SK-N-SH (cell line): ENCODE results near the gene SLC25A42. TPM values are rescaled to one million over a fixed set of nuclear protein-coding genes. Genes with fewer than 3 reads are reported as not detected.
A peak's percentile ranks its signal among the peaks of the same experiment; 100 is the strongest.

Source experiments
- CTCF ChIA-PET: fragments of 300-600, 350-600 bp; formaldehyde crosslinking; extraction: SDS; loops from one replicate; lab custom pipeline; 2021; lab: Yijun Ruan, JAX
- POLR2A ChIA-PET: fragments of 350-600 bp; sonication (Branson Sonifier 250); formaldehyde crosslinking; extraction: SDS; loops from one replicate; lab custom pipeline; 2020; ENCODE audit warnings: antibody characterized with exemption, inconsistent platforms; lab: Yijun Ruan, JAX
- DNase-seq: peaks from one replicate; pipeline ENCODE4 v3.0.0; 2012
- H2AFZ ChIP-seq: fragments of 200-600 bp; sonication (generic); 2 replicates; pipeline ENCODE4 v1.8.1; 2016; ENCODE audit warnings: antibody characterized with exemption, mild to moderate bottlenecking, low read depth
- H3F3A ChIP-seq: fragments of 200-600 bp; sonication (generic); replicated peaks from 2 replicates; pipeline ENCODE3; 2016; ENCODE audit warnings: antibody characterized with exemption, mild to moderate bottlenecking; ENCODE audit not compliant: insufficient read depth
- H3K27ac ChIP-seq, 2 experiments: fragments of 200-500 bp in 1 of 2; fragments of 200-600 bp in 1 of 2; sonication (Bioruptor generic) in 1 of 2; sonication (generic), shearing (Covaris generic) in 1 of 2; 2 replicates each; pipeline versions ENCODE4 v1.5.1 to v1.6.1; 2014 to 2016; ENCODE audit warnings: low read depth in 2 of 2, inconsistent platforms in 1 of 2, low read length in 1 of 2, mild to moderate bottlenecking in 1 of 2, mixed read lengths in 1 of 2
- H3K27me3 ChIP-seq: fragments of 200-600 bp; sonication (generic), shearing (Covaris generic); 2 replicates; pipeline ENCODE4 v1.6.1; 2016; ENCODE audit warnings: mixed run types; ENCODE audit not compliant: insufficient read depth
- H3K36me3 ChIP-seq, 2 experiments: fragments of 200-500 bp in 1 of 2; fragments of 200-600 bp in 1 of 2; sonication (Bioruptor generic) in 1 of 2; sonication (generic) in 1 of 2; replicated peaks in 1 of 2; 2 replicates each; pipeline versions ENCODE3 to v1.5.1; 2014 to 2016; ENCODE audit warnings: low read length in 1 of 2, mild to moderate bottlenecking in 1 of 2; ENCODE audit not compliant: insufficient read depth in 2 of 2, control insufficient read depth in 1 of 2
- H3K4me1 ChIP-seq, 2 experiments: fragments of 200-500 bp in 1 of 2; fragments of 200-600 bp in 1 of 2; sonication (Bioruptor generic) in 1 of 2; sonication (generic), shearing (Covaris generic) in 1 of 2; 2 replicates each; pipeline versions ENCODE4 v1.5.1 to v1.6.1; 2014 to 2016; ENCODE audit warnings: low read depth in 1 of 2, low read length in 1 of 2, mixed run types in 1 of 2; ENCODE audit not compliant: insufficient read depth in 2 of 2, control insufficient read depth in 1 of 2
- H3K4me2 ChIP-seq: fragments of 200-600 bp; sonication (generic), shearing (Covaris generic); 2 replicates; pipeline ENCODE4 v1.6.1; 2017; ENCODE audit warnings: mixed run types
- H3K4me3 ChIP-seq, 2 experiments: fragments of 200-500 bp in 1 of 2; fragments of 200-600 bp in 1 of 2; sonication (Bioruptor generic) in 1 of 2; sonication (generic), shearing (Covaris generic) in 1 of 2; 2 replicates each; pipeline versions ENCODE4 v1.5.1 to v1.8.1; 2014 to 2016; ENCODE audit warnings: low read depth in 2 of 2, inconsistent platforms in 1 of 2, low read length in 1 of 2, mild to moderate bottlenecking in 1 of 2, mixed read lengths in 1 of 2, moderate library complexity in 1 of 2
- H3K79me2 ChIP-seq: fragments of 200-600 bp; sonication (generic); 2 replicates; pipeline ENCODE4 v1.8.1; 2017; ENCODE audit warnings: mild to moderate bottlenecking; ENCODE audit not compliant: insufficient read depth
- H3K9ac ChIP-seq: fragments of 200-600 bp; sonication (generic); 2 replicates; pipeline ENCODE4 v1.6.1; 2017; ENCODE audit warnings: mixed run types
- H3K9me2 ChIP-seq: fragments of 200-600 bp; sonication (generic); 2 replicates; pipeline ENCODE4 v1.6.1; 2017; ENCODE audit warnings: mixed run types
- H3K9me3 ChIP-seq: fragments of 200-600 bp; sonication (generic); 2 replicates; pipeline ENCODE4 v1.6.1; 2017; ENCODE audit warnings: mixed run types, mild to moderate bottlenecking, moderate library complexity
- H4K20me1 ChIP-seq: fragments of 200-600 bp; sonication (generic); 2 replicates; pipeline ENCODE4 v1.6.1; 2017; ENCODE audit warnings: mild to moderate bottlenecking, mixed run types; ENCODE audit not compliant: insufficient read depth
- EP300 ChIP-seq, 2 experiments: IDR thresholded peaks; 2 replicates each; pipeline versions ENCODE4 v1.4.0 to v1.6.1; 2012; ENCODE audit warnings: borderline replicate concordance in 1 of 2, low read depth in 1 of 2, low read length in 1 of 2
- FOSL2 ChIP-seq: IDR thresholded peaks from 2 replicates; pipeline ENCODE4 v1.4.0; 2012; ENCODE audit warnings: low read depth, mild to moderate bottlenecking, moderate library complexity, borderline replicate concordance
- FOXM1 ChIP-seq: IDR thresholded peaks from 2 replicates; pipeline ENCODE4 v1.4.0; 2012; ENCODE audit warnings: low read depth, mild to moderate bottlenecking
- GATA2 ChIP-seq: sonication (generic); formaldehyde crosslinking; IDR thresholded peaks from 2 replicates; pipeline ENCODE4 v1.5.0; 2020; ENCODE audit warnings: mild to moderate bottlenecking, missing genetic modification reagents
- NRF1 ChIP-seq: IDR thresholded peaks from 2 replicates; pipeline ENCODE4 v1.6.1; 2012; ENCODE audit warnings: low read depth, mild to moderate bottlenecking, low read length
- RAD21 ChIP-seq: IDR thresholded peaks from 2 replicates; pipeline ENCODE4 v1.6.1; 2012; ENCODE audit warnings: mild to moderate bottlenecking, low read length
- RCOR1 ChIP-seq: fragments of 150-350 bp; IDR thresholded peaks from 2 replicates; pipeline ENCODE4 v1.6.1; 2017; ENCODE audit warnings: antibody characterized with exemption, low read length
- RFX5 ChIP-seq: IDR thresholded peaks from 2 replicates; pipeline ENCODE4 v1.6.1; 2012; ENCODE audit warnings: mild to moderate bottlenecking, improper control_type of control experiment, low read length
- SMC3 ChIP-seq: IDR thresholded peaks from 2 replicates; pipeline ENCODE4 v1.6.1; 2012; ENCODE audit warnings: low read depth, low read length, improper control_type of control experiment
- TCF12 ChIP-seq: IDR thresholded peaks from 2 replicates; pipeline ENCODE4 v1.4.0; 2012
- TEAD4 ChIP-seq: IDR thresholded peaks from 2 replicates; pipeline ENCODE4 v1.4.0; 2012; ENCODE audit warnings: mild to moderate bottlenecking, borderline replicate concordance; ENCODE audit not compliant: insufficient read depth
- WGBS: methylation state at CpG from one replicate; pipeline ENCODE4 v1.1.6; 2017; ENCODE audit warnings: low lambda C conversion rate; 5-methylcytosine and 5-hydroxymethylcytosine counted together
- polyA plus RNA-seq, 3 experiments: library from polyadenylated mRNA; depleted of rRNA; stranded (reverse); fragments of >200 nt; gene quantifications; 2 replicates each; pipeline ENCODE4 v1.2.3, GENCODE V29; 2012
- TF ChIP-seq, protein P1 (sequence below): fragments of 150-350 bp; IDR thresholded peaks from 2 replicates; pipeline ENCODE4 v1.6.1; 2016; ENCODE audit warnings: mild to moderate bottlenecking, low read depth, low read length
- TF ChIP-seq, protein P2 (sequence below): fragments of 200-600 bp; sonication (generic); IDR thresholded peaks from 2 replicates; pipeline ENCODE4 v1.6.1; 2017; ENCODE audit warnings: antibody characterized with exemption, mild to moderate bottlenecking, moderate library complexity
- TF ChIP-seq, protein P3 (sequence below): IDR thresholded peaks from 2 replicates; pipeline ENCODE4; 2012
- TF ChIP-seq, protein P4 (sequence below): IDR thresholded peaks from 2 replicates; pipeline ENCODE4 v1.4.0; 2012; ENCODE audit warnings: low read depth, borderline replicate concordance
- TF ChIP-seq, protein P5 (sequence below): IDR thresholded peaks from 2 replicates; pipeline ENCODE4 v1.4.0; 2012; ENCODE audit warnings: low read depth, borderline replicate concordance

The SLC25A42 gene
- polyA plus RNA-seq, 1 of the 3 experiments (the other 2 are of a cell fraction) = 6.1 TPM

DNA sequence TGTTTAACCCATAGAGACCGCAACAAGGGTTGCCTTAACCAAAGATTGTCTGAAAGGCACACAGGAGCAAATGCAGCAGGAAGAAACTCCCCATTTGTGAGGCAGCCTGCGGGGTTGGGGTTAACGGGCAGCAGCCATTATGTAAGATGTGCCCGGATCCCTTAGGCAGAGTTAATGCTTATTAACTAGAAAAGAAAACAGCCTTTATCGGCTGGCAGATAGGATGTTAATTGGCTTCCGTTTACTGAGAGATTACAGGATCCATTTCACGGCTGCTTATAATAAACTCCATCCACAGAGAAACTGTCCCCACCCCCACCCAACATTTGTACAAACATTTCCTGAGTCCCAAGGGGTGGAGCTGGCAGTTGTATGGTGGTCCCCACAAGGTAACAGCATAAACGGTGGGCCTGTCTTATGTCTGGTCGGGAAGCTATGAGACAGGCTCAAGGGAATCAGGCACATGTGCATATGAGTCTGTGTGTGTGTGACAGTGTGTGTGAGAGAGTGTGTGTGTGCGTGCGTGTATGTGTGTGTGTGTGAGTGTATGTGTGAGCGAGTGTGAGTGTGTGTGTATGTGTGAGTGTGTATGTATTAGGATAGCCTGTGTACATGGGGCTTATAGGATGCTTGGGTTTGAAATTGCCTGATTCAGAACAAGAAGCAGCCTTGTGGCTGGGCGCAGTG is 10.5 kb downstream of the SLC25A42 start:
- Histone ChIP-seq H3K9me2 (no peaks in the 10 kb centered on the region), H3K9ac (no peak overlapping the region), H3K36me3 (no peaks in the 10 kb centered on the region), H3K4me2 (no peak overlapping the region), H3K79me2 (no peaks in the 10 kb centered on the region), H3K27ac (no peak overlapping the region), H4K20me1 (no peaks in the 10 kb centered on the region)
- ChIA-PET POLR2A (no interaction called here), CTCF (interaction anchor here (0.9 to 2.1 kb wide), 8 partner anchors 9 to 100 kb away, joined by 3 to 7 read pairs (median 4); partner anchors contain the start of gene SLC25A42)
- TF ChIP-seq RAD21 = no peak
- peak; percentile 3; the same call in 1 of the 2 replicates for TF ChIP-seq GATA2 (CRISPR knock-in tag)
- TF ChIP-seq, all 33 proteins: peak for 1
- Histone ChIP-seq H2AFZ (no peak overlapping the region), H3K4me3 (no peak overlapping the region), H3F3A (peaks cover under 1% of the 10 kb centered on the region), H3K4me1 (peaks cover 0 to 8% of the 10 kb centered on the region in 2 experiments; a peak in 1 of 4 replicates), H3K27me3 (no peaks in the 10 kb centered on the region), H3K9me3 (no peaks in the 10 kb centered on the region)
- 59% methylated on average over 13 of the region's 13 CpGs for WGBS
- peak; percentile 62 for DNase-seq

DNA sequence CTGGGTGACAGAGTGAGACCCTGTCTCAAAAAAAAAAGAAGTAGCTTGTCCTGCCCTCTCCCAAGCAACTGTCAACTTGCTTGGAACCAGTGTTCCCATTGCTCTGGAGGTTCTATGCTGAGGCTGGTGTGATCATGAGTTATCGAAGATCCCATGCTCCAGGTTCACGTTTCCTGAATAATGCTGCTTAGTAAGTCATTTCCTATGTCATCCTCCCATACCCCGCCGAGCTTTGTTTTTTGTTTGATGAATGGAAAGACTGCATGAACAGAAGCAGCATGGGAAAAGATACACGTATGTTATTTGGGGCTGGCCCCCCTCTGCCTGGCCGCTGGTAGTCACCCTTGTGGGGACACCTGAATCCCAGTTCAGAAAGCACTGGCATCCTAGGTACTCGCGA is 11.3 kb downstream of the SLC25A42 start:
- Histone ChIP-seq H3K4me1 (peaks cover 0 to 8% of the 10 kb centered on the region in 2 experiments; a peak in 1 of 4 replicates), H4K20me1 (no peaks in the 10 kb centered on the region), H3K79me2 (no peaks in the 10 kb centered on the region), H3K27ac (no peak overlapping the region), H3K4me3 (no peak overlapping the region), H3K9me3 (no peaks in the 10 kb centered on the region), H3K4me2 (no peak overlapping the region), H3K9ac (no peak overlapping the region), H3K9me2 (no peaks in the 10 kb centered on the region), H3K36me3 (no peaks in the 10 kb centered on the region), H3K27me3 (no peaks in the 10 kb centered on the region), H2AFZ (no peak overlapping the region), H3F3A (no peaks in the 10 kb centered on the region)
- DNase-seq = no peak
- no peak for TF ChIP-seq EP300 (IDR thresholded peaks at IDR 0.05; ENCODE audit: borderline replicate concordance in 1 of 2, low read depth in 1 of 2, low read length in 1 of 2)
- TF ChIP-seq, protein P1, sequence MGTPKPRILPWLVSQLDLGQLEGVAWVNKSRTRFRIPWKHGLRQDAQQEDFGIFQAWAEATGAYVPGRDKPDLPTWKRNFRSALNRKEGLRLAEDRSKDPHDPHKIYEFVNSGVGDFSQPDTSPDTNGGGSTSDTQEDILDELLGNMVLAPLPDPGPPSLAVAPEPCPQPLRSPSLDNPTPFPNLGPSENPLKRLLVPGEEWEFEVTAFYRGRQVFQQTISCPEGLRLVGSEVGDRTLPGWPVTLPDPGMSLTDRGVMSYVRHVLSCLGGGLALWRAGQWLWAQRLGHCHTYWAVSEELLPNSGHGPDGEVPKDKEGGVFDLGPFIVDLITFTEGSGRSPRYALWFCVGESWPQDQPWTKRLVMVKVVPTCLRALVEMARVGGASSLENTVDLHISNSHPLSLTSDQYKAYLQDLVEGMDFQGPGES = no peak
- no peak for TF ChIP-seq FOSL2
- no peak for TF ChIP-seq RFX5
- no peak for TF ChIP-seq FOXM1
- TF ChIP-seq RAD21 = no peak
- TF ChIP-seq, protein P2, sequence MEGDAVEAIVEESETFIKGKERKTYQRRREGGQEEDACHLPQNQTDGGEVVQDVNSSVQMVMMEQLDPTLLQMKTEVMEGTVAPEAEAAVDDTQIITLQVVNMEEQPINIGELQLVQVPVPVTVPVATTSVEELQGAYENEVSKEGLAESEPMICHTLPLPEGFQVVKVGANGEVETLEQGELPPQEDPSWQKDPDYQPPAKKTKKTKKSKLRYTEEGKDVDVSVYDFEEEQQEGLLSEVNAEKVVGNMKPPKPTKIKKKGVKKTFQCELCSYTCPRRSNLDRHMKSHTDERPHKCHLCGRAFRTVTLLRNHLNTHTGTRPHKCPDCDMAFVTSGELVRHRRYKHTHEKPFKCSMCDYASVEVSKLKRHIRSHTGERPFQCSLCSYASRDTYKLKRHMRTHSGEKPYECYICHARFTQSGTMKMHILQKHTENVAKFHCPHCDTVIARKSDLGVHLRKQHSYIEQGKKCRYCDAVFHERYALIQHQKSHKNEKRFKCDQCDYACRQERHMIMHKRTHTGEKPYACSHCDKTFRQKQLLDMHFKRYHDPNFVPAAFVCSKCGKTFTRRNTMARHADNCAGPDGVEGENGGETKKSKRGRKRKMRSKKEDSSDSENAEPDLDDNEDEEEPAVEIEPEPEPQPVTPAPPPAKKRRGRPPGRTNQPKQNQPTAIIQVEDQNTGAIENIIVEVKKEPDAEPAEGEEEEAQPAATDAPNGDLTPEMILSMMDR = no peak
- TF ChIP-seq, protein P3, sequence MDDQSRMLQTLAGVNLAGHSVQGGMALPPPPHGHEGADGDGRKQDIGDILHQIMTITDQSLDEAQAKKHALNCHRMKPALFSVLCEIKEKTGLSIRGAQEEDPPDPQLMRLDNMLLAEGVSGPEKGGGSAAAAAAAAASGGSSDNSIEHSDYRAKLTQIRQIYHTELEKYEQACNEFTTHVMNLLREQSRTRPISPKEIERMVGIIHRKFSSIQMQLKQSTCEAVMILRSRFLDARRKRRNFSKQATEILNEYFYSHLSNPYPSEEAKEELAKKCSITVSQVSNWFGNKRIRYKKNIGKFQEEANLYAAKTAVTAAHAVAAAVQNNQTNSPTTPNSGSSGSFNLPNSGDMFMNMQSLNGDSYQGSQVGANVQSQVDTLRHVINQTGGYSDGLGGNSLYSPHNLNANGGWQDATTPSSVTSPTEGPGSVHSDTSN = no peak
- no peak for TF ChIP-seq TEAD4
- TF ChIP-seq SMC3 = no peak
- TF ChIP-seq NRF1 = no peak
- TF ChIP-seq, protein P4, sequence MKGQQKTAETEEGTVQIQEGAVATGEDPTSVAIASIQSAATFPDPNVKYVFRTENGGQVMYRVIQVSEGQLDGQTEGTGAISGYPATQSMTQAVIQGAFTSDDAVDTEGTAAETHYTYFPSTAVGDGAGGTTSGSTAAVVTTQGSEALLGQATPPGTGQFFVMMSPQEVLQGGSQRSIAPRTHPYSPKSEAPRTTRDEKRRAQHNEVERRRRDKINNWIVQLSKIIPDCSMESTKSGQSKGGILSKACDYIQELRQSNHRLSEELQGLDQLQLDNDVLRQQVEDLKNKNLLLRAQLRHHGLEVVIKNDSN = no peak
- TF ChIP-seq TCF12 = no peak
- TF ChIP-seq RCOR1 = no peak
- TF ChIP-seq, protein P5, sequence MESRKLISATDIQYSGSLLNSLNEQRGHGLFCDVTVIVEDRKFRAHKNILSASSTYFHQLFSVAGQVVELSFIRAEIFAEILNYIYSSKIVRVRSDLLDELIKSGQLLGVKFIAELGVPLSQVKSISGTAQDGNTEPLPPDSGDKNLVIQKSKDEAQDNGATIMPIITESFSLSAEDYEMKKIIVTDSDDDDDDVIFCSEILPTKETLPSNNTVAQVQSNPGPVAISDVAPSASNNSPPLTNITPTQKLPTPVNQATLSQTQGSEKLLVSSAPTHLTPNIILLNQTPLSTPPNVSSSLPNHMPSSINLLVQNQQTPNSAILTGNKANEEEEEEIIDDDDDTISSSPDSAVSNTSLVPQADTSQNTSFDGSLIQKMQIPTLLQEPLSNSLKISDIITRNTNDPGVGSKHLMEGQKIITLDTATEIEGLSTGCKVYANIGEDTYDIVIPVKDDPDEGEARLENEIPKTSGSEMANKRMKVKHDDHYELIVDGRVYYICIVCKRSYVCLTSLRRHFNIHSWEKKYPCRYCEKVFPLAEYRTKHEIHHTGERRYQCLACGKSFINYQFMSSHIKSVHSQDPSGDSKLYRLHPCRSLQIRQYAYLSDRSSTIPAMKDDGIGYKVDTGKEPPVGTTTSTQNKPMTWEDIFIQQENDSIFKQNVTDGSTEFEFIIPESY = no peak
- CTCF ChIA-PET = interaction anchor here (0.9 to 2.1 kb wide), 5 partner anchors 10 to 40 kb away, joined by 3 to 7 read pairs (median 4); partner anchors contain the start of gene SLC25A42
- 86% methylated on average over 8 of the region's 8 CpGs for WGBS
- POLR2A ChIA-PET = interaction anchor here (0.6 kb wide), 1 partner anchor 88 kb away, joined by 6 read pairs; no protein-coding TSS in a partner anchor
